Measurements from ENCODE around the gene NPEPL1.

NPEPL1 gene

GRCh38 chr20:58759947-58760346 is 67.3 kb downstream of the NPEPL1 start:
- DNase-seq (ENCODE audit: low read depth), result no peak
- no peak overlapping the region for H3K4me3 ChIP-seq (ENCODE audit: low read depth, low read length)
- TF ChIP-seq CTCF (IDR thresholded peaks at IDR 0.05; ENCODE audit: low read depth, low read length, missing control alignments), result no peak
- in situ Hi-C loops (cut with HindIII; ENCODE audit: low sequenced_read_pairs), result no loop called here

DNA sequence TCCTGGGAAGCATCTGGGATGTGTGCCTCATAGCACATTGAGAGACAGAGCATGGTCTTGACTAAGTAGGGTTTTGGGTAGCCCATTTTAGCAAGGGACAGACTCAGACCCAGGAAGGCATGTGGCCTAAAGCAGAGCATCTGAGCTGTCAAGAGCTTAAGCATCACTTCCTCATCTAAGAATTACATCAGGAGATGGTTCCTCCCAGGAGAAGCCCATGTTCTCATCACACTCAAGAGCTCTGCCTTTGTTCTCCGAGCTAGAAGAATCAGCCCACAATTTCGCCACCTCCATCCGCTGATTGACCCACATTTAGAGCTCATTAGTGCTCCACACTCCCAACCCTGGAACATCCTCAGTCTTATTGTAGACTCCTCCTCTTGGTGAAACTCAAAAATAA is 68.3 kb downstream of the NPEPL1 start:
- no peak overlapping the region for H3K4me3 ChIP-seq (ENCODE audit: low read depth, low read length)
- no peak for TF ChIP-seq CTCF (IDR thresholded peaks at IDR 0.05; ENCODE audit: low read depth, low read length, missing control alignments)
- DNase-seq (ENCODE audit: low read depth), result no peak
- in situ Hi-C loops (cut with HindIII; ENCODE audit: low sequenced_read_pairs), result no loop called here

DNA sequence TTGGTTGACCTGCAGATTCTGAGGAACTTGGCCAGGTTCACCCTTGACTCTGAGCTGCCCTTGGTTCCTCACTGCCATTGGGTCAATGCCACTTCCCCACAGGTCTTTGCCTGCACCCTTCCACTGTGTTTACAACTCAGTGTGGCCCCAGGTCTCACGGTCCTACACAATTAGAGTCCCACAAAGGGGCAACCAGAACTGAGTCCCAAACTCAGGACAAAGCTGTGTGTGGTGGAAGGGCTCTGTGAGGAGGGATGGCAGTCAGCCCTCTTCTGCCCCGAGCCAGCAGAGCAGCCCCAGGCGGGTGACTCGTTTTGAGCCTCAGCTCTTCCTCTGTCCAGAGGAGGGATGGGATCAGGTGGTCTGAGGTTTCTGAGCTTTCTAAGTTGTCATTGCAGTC is 69.5 kb downstream of the NPEPL1 start:
- DNase-seq (ENCODE audit: low read depth), result no peak
- H3K4me3 ChIP-seq (ENCODE audit: low read depth, low read length), result no peak overlapping the region
- TF ChIP-seq CTCF (IDR thresholded peaks at IDR 0.05; ENCODE audit: low read depth, low read length, missing control alignments), result no peak
- in situ Hi-C loops (cut with HindIII; ENCODE audit: low sequenced_read_pairs), result no loop called here

- in situ Hi-C loops (cut with HindIII; ENCODE audit: low sequenced_read_pairs), result no loop called here
- no peak overlapping the region for H3K4me3 ChIP-seq (ENCODE audit: low read depth, low read length)
- no peak for TF ChIP-seq CTCF (IDR thresholded peaks at IDR 0.05; ENCODE audit: low read depth, low read length, missing control alignments)
- DNase-seq (ENCODE audit: low read depth), result no peak
Measured at GRCh38 chr20:58763076-58763475, 70.5 kb downstream of the NPEPL1 start.

Data from astrocyte of the cerebellum (primary cell).